ENCODE measurements around the gene CDK2.

GRCh38 chr12:55926738-55927587, 39.7 kb upstream of the CDK2 start:
- TF ChIP-seq CTCF (IDR thresholded peaks at IDR 0.05 in 4 of 5, conservative IDR thresholded peaks at IDR 0.05 in 1 of 5) (peak; percentile 56 to 82 (median 73)), POLR2A (IDR thresholded peaks at IDR 0.05) (peak in 1 of 2 donors; percentile 45)

All from gastrocnemius medialis (tissue), 4 donors.